K562 (cell line): ENCODE data around the gene BCKDK. TPM values are rescaled to one million over a fixed set of nuclear protein-coding genes. Genes with fewer than 3 reads are reported as not detected.

Experiments
- C11orf30 ChIP-seq: fragments of 450-650 bp; IDR thresholded peaks from 2 replicates; pipeline ENCODE4 v1.6.1; 2016; ENCODE audit warnings: low read depth, mild to moderate bottlenecking
- HDAC2 ChIP-seq: fragments of 450-650 bp; IDR thresholded peaks from 2 replicates; pipeline ENCODE4 v1.6.1; 2016; ENCODE audit warnings: mild to moderate bottlenecking
- HOXB6 ChIP-seq: fragments of 250-450 bp; sonication (Bioruptor Pico); IDR thresholded peaks from 2 replicates; pipeline ENCODE4 v1.5.1; 2022; ENCODE audit warnings: mild to moderate bottlenecking, borderline replicate concordance
- KLF6 ChIP-seq: fragments of 250-450 bp; sonication (Bioruptor Pico); IDR thresholded peaks from 2 replicates; pipeline ENCODE4 v1.4.0; 2020; ENCODE audit warnings: mild to moderate bottlenecking, moderate library complexity, borderline replicate concordance
- L3MBTL2 ChIP-seq: fragments of 450-650 bp; IDR thresholded peaks from 2 replicates; pipeline ENCODE4 v1.6.1; 2016; ENCODE audit warnings: mild to moderate bottlenecking, moderate library complexity
- MAFG ChIP-seq: fragments of 450-650 bp; conservative IDR thresholded peaks from 2 replicates; pipeline ENCODE4 v1.6.1; 2016; ENCODE audit warnings: missing genetic modification characterization, missing compliant biosample characterization
- NFRKB ChIP-seq: fragments of 450-650 bp; IDR thresholded peaks from 2 replicates; pipeline ENCODE4 v1.6.1; 2016; ENCODE audit warnings: low read depth
- PHF8 ChIP-seq: fragments of 200-600 bp; sonication (generic); IDR thresholded peaks from 2 replicates; pipeline ENCODE4 v1.6.1; 2012; ENCODE audit warnings: mixed run types, mild to moderate bottlenecking, inconsistent platforms, low read length, moderate library complexity, borderline replicate concordance
- POLR2G ChIP-seq: fragments of 200-400 bp; formaldehyde crosslinking; IDR thresholded peaks from 2 replicates; pipeline ENCODE4 v1.6.1; 2017; ENCODE audit warnings: low read depth, mild to moderate bottlenecking, antibody characterized with exemption, low read length, moderate library complexity
- SIX5 ChIP-seq, 2 experiments: IDR thresholded peaks; 2 replicates each; pipeline ENCODE4 v1.6.1; 2011; ENCODE audit warnings: low read length in 2 of 2, borderline replicate concordance in 1 of 2, low read depth in 1 of 2, mild to moderate bottlenecking in 1 of 2, moderate library complexity in 1 of 2; ENCODE audit not compliant: insufficient read depth in 1 of 2
- SRSF7 ChIP-seq: fragments of 200-400 bp; formaldehyde crosslinking; optimal IDR thresholded peaks from 2 replicates; pipeline ENCODE3; 2017; ENCODE audit warnings: mild to moderate bottlenecking, low read depth, low read length
- ZC3H4 ChIP-seq: sonication (generic); formaldehyde crosslinking; IDR thresholded peaks from 2 replicates; pipeline ENCODE4 v1.9.0; 2021; ENCODE audit warnings: missing genetic modification reagents, borderline replicate concordance
- ZNF274 ChIP-seq: IDR thresholded peaks from 2 replicates; pipeline ENCODE4 v1.6.1; 2011; ENCODE audit warnings: low read depth, mild to moderate bottlenecking, low read length, moderate library complexity, borderline replicate concordance
- ZNF551 ChIP-seq: fragments of 250-450 bp; sonication (Bioruptor Pico); IDR thresholded peaks from 2 replicates; pipeline ENCODE4 v1.5.0; 2021; ENCODE audit warnings: mild to moderate bottlenecking, moderate library complexity
- polyA plus RNA-seq, 8 experiments: library from polyadenylated mRNA; depleted of rRNA in 4 of 8; stranded (reverse) in 5 of 8; unstranded in 3 of 8; fragments of >200 nt; fragmentation: Nextera tagmentation in 2 of 8; fragmentation: Illumina TruSeq in 1 of 8; extraction: Ambion mirVana in 2 of 8; extraction: Trizol in 1 of 8; gene quantifications; 2 replicates each; pipeline versions ENCODE4 v1.2.1 to v1.2.3, GENCODE V29; 2011 to 2014; ENCODE audit warnings: inconsistent platforms in 1 of 8, missing spikeins in 1 of 8
- total RNA-seq, 7 experiments: library from RNA; depleted of rRNA in 6 of 7; stranded (reverse); fragments of >200 nt in 6 of 7; fragmentation: Illumina TruSeq in 2 of 7; extraction: Trizol in 2 of 7; gene quantifications; 2 replicates each; pipeline versions ENCODE4 v1.2.1 to v1.2.3, GENCODE V29; 2011 to 2021; ENCODE audit warnings: low replicate concordance in 1 of 7
- TF ChIP-seq, protein P1 (sequence below): fragments of 450-650 bp; IDR thresholded peaks from 2 replicates; pipeline ENCODE4 v1.6.1; 2017; ENCODE audit warnings: mild to moderate bottlenecking, moderate library complexity
- TF ChIP-seq, protein P2 (sequence below): fragments of 250-450 bp; sonication (Bioruptor Pico); IDR thresholded peaks from 2 replicates; pipeline ENCODE4 v1.6.1; 2021; ENCODE audit warnings: mild to moderate bottlenecking
- TF ChIP-seq, protein P3 (sequence below), 2 experiments: IDR thresholded peaks in 1 of 2; conservative IDR thresholded peaks in 1 of 2; 2 replicates each; pipeline ENCODE4 v1.6.1; 2016; ENCODE audit warnings: low read depth in 2 of 2, mild to moderate bottlenecking in 1 of 2, missing compliant biosample characterization in 1 of 2, missing genetic modification characterization in 1 of 2, moderate library complexity in 1 of 2
- TF ChIP-seq, protein P4 (sequence below): fragments of 450-650 bp; IDR thresholded peaks from 2 replicates; pipeline ENCODE4 v1.6.1; 2016
- TF ChIP-seq, protein P5 (sequence below): sonication (generic); formaldehyde crosslinking; IDR thresholded peaks from 2 replicates; pipeline ENCODE4 v1.9.0; 2022; ENCODE audit warnings: mild to moderate bottlenecking, missing genetic modification reagents
- TF ChIP-seq, protein P6 (sequence below): sonication (generic); formaldehyde crosslinking; IDR thresholded peaks from 2 replicates; pipeline ENCODE4 v1.8.1; 2022; ENCODE audit warnings: missing genetic modification reagents

BCKDK gene
- total and polyA plus RNA-seq, 9 of the 15 experiments (the other 6 are each of a cell fraction or from before 2014, with no cell fraction given): 0.58 to 34.8 (median 13.1) TPM

DNA sequence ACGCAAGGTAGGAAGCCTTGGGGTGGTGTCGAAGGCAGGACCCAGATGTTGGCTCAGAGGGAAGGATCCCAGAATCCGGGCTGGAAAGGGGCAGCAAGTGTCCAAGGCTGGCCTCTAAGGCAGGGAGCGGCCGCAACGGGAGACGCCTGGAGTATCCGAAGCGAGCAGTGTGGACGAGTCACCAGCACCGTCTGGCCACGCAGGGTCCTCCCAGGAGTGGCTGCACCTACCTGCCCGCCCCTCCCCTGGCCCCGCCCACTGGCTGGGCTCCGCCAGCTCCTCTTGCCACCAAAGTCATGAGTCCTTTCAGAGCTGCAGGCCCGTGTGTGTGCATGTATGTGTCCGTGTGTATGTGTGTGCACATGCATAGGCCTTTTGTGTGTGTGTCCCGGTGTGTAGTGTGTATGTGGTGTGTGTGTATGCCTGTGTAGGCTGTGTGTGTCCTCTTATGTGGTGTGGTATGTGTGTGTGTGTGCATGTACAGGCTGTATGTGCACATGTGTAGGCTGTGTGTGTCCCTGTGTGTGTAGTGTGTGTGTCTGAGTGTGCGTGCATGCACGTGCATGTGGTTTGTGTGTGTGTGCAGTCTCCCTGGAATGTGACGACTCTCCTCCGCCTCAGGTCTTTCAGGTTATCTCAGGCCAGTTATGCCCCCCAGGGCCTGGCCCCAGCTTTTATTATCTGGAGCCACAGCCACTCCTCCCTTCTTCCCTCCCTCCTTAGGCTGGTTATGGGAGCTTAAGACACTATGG lies 27.5 kb downstream of the BCKDK start, which contains the start of gene PRSS8 (continued):
- TF ChIP-seq, protein P1, sequence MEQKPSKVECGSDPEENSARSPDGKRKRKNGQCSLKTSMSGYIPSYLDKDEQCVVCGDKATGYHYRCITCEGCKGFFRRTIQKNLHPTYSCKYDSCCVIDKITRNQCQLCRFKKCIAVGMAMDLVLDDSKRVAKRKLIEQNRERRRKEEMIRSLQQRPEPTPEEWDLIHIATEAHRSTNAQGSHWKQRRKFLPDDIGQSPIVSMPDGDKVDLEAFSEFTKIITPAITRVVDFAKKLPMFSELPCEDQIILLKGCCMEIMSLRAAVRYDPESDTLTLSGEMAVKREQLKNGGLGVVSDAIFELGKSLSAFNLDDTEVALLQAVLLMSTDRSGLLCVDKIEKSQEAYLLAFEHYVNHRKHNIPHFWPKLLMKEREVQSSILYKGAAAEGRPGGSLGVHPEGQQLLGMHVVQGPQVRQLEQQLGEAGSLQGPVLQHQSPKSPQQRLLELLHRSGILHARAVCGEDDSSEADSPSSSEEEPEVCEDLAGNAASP: no peak
- TF ChIP-seq, protein P2, sequence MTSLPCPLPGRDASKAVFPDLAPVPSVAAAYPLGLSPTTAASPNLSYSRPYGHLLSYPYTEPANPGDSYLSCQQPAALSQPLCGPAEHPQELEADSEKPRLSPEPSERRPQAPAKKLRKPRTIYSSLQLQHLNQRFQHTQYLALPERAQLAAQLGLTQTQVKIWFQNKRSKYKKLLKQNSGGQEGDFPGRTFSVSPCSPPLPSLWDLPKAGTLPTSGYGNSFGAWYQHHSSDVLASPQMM (CRISPR knock-in tag): no peak
- TF ChIP-seq MAFG (tag) (no peak), KLF6 (CRISPR knock-in tag) (no peak), NFRKB (0 out of 2 replicates have a peak, but pooled peaks have one; percentile 45), HDAC2 (peak; percentile 46; the same call in 1 of the 2 replicates), POLR2G (peak; percentile 65), ZNF551 (no peak), L3MBTL2 (peak; percentile 16; the same call in 1 of the 2 replicates), SIX5 (IDR thresholded peaks at IDR 0.05; ENCODE audit: borderline replicate concordance in 1 of 2, insufficient read depth in 1 of 2, low read depth in 1 of 2, low read length in 2 of 2) (no peak), ZNF274 (no peak), ZC3H4 (CRISPR knock-in tag) (no peak), SRSF7 (no peak), C11orf30 (no peak), HOXB6 (no peak), PHF8 (peak; percentile 27; the same call in 1 of the 2 replicates)
- TF ChIP-seq, protein P3, sequence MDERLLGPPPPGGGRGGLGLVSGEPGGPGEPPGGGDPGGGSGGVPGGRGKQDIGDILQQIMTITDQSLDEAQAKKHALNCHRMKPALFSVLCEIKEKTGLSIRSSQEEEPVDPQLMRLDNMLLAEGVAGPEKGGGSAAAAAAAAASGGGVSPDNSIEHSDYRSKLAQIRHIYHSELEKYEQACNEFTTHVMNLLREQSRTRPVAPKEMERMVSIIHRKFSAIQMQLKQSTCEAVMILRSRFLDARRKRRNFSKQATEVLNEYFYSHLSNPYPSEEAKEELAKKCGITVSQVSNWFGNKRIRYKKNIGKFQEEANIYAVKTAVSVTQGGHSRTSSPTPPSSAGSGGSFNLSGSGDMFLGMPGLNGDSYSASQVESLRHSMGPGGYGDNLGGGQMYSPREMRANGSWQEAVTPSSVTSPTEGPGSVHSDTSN (CRISPR knock-in tag; IDR thresholded peaks at IDR 0.05; ENCODE audit: low read depth): no peak
- TF ChIP-seq, protein P3 (tag; conservative IDR thresholded peaks at IDR 0.05; ENCODE audit: low read depth): no peak
- TF ChIP-seq, protein P4, sequence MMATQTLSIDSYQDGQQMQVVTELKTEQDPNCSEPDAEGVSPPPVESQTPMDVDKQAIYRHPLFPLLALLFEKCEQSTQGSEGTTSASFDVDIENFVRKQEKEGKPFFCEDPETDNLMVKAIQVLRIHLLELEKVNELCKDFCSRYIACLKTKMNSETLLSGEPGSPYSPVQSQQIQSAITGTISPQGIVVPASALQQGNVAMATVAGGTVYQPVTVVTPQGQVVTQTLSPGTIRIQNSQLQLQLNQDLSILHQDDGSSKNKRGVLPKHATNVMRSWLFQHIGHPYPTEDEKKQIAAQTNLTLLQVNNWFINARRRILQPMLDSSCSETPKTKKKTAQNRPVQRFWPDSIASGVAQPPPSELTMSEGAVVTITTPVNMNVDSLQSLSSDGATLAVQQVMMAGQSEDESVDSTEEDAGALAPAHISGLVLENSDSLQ: no peak
- TF ChIP-seq, protein P5, sequence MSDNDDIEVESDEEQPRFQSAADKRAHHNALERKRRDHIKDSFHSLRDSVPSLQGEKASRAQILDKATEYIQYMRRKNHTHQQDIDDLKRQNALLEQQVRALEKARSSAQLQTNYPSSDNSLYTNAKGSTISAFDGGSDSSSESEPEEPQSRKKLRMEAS (CRISPR knock-in tag): peak; percentile 41; the same call in 1 of the 2 replicates
- TF ChIP-seq, protein P6, sequence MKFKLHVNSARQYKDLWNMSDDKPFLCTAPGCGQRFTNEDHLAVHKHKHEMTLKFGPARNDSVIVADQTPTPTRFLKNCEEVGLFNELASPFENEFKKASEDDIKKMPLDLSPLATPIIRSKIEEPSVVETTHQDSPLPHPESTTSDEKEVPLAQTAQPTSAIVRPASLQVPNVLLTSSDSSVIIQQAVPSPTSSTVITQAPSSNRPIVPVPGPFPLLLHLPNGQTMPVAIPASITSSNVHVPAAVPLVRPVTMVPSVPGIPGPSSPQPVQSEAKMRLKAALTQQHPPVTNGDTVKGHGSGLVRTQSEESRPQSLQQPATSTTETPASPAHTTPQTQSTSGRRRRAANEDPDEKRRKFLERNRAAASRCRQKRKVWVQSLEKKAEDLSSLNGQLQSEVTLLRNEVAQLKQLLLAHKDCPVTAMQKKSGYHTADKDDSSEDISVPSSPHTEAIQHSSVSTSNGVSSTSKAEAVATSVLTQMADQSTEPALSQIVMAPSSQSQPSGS (CRISPR knock-in tag): no peak
